ENCODE results near the gene NPR1. TPM values are rescaled to one million over a fixed set of nuclear protein-coding genes. Genes with fewer than 3 reads are reported as not detected.
"Not testable (repeated sequence)": the region's sequence is repeated elsewhere in the genome, so short reads cannot be mapped to it uniquely, and the experiment has no call there.

Gene NPR1
- total and polyA plus RNA-seq, 2 experiments from 2014 or later = 1.1 to 1.7 TPM

GRCh38 chr1:153639280-153639679, 39.2 kb upstream of the NPR1 start:
- no peak overlapping the region for H3K4me3 ChIP-seq
- no peak for DNase-seq (ENCODE audit: low read depth in 1 of 2, low spot score in 1 of 2)
- H3K27ac ChIP-seq = no peak overlapping the region
- H3K4me1 ChIP-seq (ENCODE audit: low read depth) = peaks cover 20% of the 10 kb centered on the region
- no peaks in the 10 kb centered on the region for H3K9me3 ChIP-seq (ENCODE audit: low read depth)
- H3K36me3 ChIP-seq = peaks cover 74% of the 10 kb centered on the region
- no peaks in the 10 kb centered on the region for H3K27me3 ChIP-seq
- no peak for TF ChIP-seq CTCF (IDR thresholded peaks at IDR 0.05; ENCODE audit: low read depth, low read length)

GRCh38 chr1:153640213-153640612, 38.3 kb upstream of the NPR1 start:
- H3K4me3 ChIP-seq; DNase-seq (ENCODE audit: low read depth in 1 of 2, low spot score in 1 of 2); H3K9me3 ChIP-seq (ENCODE audit: low read depth); H3K27ac ChIP-seq; H3K27me3 ChIP-seq: not testable (repeated sequence)
- H3K36me3 ChIP-seq = peaks cover 82% of the 10 kb centered on the region
- peaks cover 14% of the 10 kb centered on the region for H3K4me1 ChIP-seq (ENCODE audit: low read depth)

GRCh38 chr1:153640861-153641260, 37.6 kb upstream of the NPR1 start:
- DNase-seq (ENCODE audit: low read depth in 1 of 2, low spot score in 1 of 2) = no peak
- Histone ChIP-seq H3K4me3 (no peak overlapping the region), H3K9me3 (ENCODE audit: low read depth) (no peaks in the 10 kb centered on the region), H3K4me1 (ENCODE audit: low read depth) (peaks cover 8% of the 10 kb centered on the region), H3K27ac (no peak overlapping the region), H3K36me3 (peaks cover 89% of the 10 kb centered on the region), H3K27me3 (no peaks in the 10 kb centered on the region)
- TF ChIP-seq CTCF (IDR thresholded peaks at IDR 0.05; ENCODE audit: low read depth, low read length) = no peak

GRCh38 chr1:153642161-153642560, 36.3 kb upstream of the NPR1 start:
- Histone ChIP-seq H3K4me1 (ENCODE audit: low read depth) (no peaks in the 10 kb centered on the region), H3K9me3 (ENCODE audit: low read depth) (no peaks in the 10 kb centered on the region), H3K36me3 (peaks cover 79% of the 10 kb centered on the region), H3K27ac (peak overlapping the region; percentile 2), H3K4me3 (no peak overlapping the region), H3K27me3 (no peaks in the 10 kb centered on the region)
- TF ChIP-seq CTCF (IDR thresholded peaks at IDR 0.05; ENCODE audit: low read depth, low read length) = no peak
- no peak for DNase-seq (ENCODE audit: low read depth in 1 of 2, low spot score in 1 of 2)

- Histone ChIP-seq H3K4me1 (ENCODE audit: low read depth) (no peaks in the 10 kb centered on the region), H3K4me3 (no peak overlapping the region), H3K9me3 (ENCODE audit: low read depth) (no peaks in the 10 kb centered on the region), H3K27me3 (no peaks in the 10 kb centered on the region), H3K36me3 (peaks cover 74% of the 10 kb centered on the region), H3K27ac (peak overlapping the region; percentile 2)
- no peak for TF ChIP-seq CTCF (IDR thresholded peaks at IDR 0.05; ENCODE audit: low read depth, low read length)
- no peak for DNase-seq (ENCODE audit: low read depth in 1 of 2, low spot score in 1 of 2)
These were observed 35.4 kb upstream of the NPR1 start for GRCh38 chr1:153643100-153643499.

- Histone ChIP-seq H3K36me3 (peaks cover 68% of the 10 kb centered on the region), H3K27me3 (no peaks in the 10 kb centered on the region), H3K4me3 (no peak overlapping the region), H3K9me3 (ENCODE audit: low read depth) (no peaks in the 10 kb centered on the region), H3K27ac (peak overlapping the region; percentile 49), H3K4me1 (ENCODE audit: low read depth) (no peaks in the 10 kb centered on the region)
- no peak for TF ChIP-seq CTCF (IDR thresholded peaks at IDR 0.05; ENCODE audit: low read depth, low read length)
- DNase-seq (ENCODE audit: low read depth in 1 of 2, low spot score in 1 of 2) = no peak
These were observed 34.7 kb upstream of the NPR1 start for GRCh38 chr1:153643816-153644215.
